22Rv1 (cell line): ENCODE measurements around the gene NAA15.
A peak's percentile ranks its signal among the peaks of the same experiment; 100 is the strongest.

ENCODE experiments used
- H3K27ac ChIP-seq: fragments of 450-650 bp; 2 replicates; pipeline ENCODE4 v1.5.1; 2017
- ZFX ChIP-seq: fragments of 450-650 bp; IDR thresholded peaks from 2 replicates; pipeline ENCODE4 v1.6.1; 2017; ENCODE audit warnings: antibody characterized with exemption, borderline replicate concordance
- TF ChIP-seq, protein P1 (sequence below): fragments of 450-650 bp; IDR thresholded peaks from 2 replicates; pipeline ENCODE4 v1.5.1; 2017; ENCODE audit warnings: mild to moderate bottlenecking

The NAA15 gene

DNA sequence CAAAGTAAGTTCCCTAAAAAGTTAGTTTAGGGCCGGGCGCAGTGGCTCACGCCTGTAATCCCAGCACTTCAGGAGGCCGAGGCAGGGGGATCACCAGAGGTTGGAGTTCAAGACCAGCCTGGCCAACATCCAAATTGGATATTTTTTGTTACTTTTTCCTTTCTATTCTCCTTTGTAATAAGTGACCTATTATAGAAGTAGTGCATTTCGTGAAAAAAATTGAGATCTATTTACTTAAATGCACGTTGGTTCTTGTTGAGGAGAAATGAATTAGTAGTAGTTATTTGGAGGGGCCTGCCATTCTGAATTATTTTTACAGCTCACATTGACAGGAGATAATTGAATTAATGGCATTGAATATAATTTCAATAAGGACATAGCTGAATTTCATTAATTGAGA, 23.3 kb downstream of the NAA15 start:
- H3K27ac ChIP-seq = no peak overlapping the region
- TF ChIP-seq, protein P1, sequence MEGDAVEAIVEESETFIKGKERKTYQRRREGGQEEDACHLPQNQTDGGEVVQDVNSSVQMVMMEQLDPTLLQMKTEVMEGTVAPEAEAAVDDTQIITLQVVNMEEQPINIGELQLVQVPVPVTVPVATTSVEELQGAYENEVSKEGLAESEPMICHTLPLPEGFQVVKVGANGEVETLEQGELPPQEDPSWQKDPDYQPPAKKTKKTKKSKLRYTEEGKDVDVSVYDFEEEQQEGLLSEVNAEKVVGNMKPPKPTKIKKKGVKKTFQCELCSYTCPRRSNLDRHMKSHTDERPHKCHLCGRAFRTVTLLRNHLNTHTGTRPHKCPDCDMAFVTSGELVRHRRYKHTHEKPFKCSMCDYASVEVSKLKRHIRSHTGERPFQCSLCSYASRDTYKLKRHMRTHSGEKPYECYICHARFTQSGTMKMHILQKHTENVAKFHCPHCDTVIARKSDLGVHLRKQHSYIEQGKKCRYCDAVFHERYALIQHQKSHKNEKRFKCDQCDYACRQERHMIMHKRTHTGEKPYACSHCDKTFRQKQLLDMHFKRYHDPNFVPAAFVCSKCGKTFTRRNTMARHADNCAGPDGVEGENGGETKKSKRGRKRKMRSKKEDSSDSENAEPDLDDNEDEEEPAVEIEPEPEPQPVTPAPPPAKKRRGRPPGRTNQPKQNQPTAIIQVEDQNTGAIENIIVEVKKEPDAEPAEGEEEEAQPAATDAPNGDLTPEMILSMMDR = no peak
- TF ChIP-seq ZFX = no peak

DNA sequence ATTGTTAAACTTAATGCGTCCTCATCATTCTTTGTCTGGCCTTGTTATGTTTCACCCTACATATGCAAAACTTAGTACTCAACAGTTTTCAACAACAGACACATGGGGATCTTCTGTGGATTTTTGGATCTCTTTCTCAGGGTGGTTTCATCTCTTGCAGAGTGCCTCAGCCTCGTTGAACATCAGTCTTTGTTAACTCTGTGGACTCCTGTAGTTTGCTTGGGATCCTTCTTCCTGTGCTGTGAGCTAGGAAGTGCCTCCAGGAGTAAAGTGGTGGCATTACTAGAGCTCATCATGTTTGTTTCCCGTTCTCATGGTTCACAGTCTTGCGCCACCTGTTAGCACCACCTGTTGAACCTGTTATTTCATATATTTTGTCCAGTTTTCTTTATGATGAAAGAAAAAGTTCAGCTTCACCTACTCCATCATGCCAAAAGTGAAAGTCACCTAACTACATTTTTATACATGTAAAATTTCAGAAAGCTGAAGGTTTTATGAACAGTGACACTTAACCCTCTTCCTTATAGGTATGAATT, 28.4 kb downstream of the NAA15 start:
- no peak overlapping the region for H3K27ac ChIP-seq
- TF ChIP-seq, protein P1 = no peak
- TF ChIP-seq ZFX = no peak

DNA sequence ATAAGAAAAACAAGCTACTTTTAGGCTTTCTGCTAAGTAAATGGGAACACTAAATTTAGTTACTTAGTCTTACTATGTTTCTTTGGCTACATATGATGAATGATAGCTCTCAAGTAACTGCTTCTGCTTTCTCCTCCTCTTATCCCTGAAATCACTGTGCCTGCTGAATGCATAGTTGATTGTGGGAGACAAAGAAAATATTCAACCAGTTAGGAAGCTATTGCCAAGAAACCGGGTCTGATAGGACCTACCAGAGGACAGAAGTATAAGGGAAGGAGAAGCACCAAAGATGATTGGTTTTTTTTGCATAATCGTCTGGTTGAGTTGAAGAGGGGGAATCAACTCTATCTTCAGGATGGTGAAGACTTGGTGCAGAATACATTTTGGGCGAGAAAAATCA, 29.0 kb downstream of the NAA15 start:
- no peak overlapping the region for H3K27ac ChIP-seq
- TF ChIP-seq, protein P1 = no peak
- no peak for TF ChIP-seq ZFX

DNA sequence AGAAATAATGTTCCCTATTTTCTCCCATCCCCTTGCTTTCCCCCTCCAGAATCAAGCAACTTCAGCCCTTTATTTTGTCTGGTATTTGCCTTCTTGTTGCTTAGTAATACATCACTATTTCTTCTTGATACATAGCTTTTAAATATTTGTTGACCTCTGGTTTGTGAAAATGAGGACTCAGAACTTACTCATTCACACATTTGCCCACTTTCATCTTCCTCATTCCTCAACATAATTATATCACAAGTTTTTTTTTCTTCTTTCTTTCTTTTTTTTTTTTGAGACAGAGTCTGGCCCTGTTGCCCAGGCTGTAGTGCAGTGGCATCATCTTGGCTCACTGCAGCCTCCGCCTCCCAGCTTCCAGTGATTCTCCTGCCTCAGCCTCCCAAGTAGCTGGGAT, 29.9 kb downstream of the NAA15 start:
- TF ChIP-seq ZFX = no peak
- TF ChIP-seq, protein P1 = no peak
- H3K27ac ChIP-seq = no peak overlapping the region

DNA sequence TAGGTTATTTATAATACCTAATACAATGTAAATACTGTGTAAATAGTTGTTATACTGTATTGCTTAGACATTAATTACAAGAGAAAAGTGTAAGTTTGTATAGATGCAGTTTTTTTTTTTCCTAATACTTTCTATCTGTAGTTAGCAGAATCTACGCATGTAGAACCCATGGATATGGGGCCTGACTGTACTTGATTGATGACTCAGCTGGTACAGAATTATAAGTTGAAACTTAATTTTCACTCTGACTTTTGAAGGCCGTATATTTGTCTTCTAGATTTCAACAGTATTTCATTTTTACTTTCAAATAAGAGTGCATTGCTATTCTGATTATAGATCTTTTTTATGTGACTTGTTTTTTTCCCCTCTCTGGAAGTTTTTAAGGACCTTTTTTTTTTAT, 31.7 kb downstream of the NAA15 start:
- no peak overlapping the region for H3K27ac ChIP-seq
- TF ChIP-seq ZFX = no peak
- TF ChIP-seq, protein P1 = no peak

DNA sequence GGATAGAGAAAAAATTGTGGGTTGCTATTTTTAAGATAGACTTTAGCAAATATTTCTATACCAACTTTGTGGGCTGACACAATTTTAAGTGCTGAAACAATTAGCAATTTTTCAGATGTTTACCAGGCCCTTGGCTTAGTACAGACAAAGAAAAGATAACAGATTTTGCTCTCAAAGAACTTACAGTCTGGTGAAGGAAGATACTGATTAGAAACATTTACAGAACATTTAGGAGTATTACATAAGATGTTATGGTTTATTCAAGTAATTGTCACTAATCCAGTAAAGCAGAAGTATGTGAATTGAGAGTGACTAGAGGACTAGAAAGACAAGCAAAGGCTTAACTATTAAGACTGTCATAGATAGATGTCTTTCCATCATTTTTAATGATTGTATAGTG, 36.3 kb downstream of the NAA15 start:
- no peak for TF ChIP-seq ZFX
- TF ChIP-seq, protein P1 = no peak
- no peak overlapping the region for H3K27ac ChIP-seq

DNA sequence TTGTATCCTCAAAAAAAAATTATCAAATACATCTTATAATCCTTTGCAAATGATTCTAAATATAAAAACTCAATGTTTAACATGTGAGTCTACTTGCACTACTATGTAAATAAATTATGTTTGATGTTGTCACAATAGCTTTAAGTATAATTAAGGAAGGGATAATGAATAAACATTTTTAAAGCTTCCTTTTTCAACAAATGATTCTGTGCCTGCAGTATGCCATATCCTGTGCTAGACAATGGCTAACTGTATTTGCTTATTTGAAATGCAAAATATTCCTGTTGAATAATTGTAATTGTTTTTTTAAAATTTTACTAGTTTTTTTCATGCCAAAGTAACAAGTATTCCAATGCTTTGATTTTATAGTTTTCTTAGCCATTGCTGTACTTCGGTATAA, 60.0 kb downstream of the NAA15 start:
- TF ChIP-seq, protein P1 = no peak
- TF ChIP-seq ZFX = no peak
- peak overlapping the region; percentile 0; the same call in 1 of the 2 replicates for H3K27ac ChIP-seq
